GM18873 (cell line): ENCODE results near the gene ATP5F1D.

ENCODE experiments used
- ATAC-seq: cut with Tn5 transposase; IDR thresholded peaks from one replicate; pipeline ENCODE4 v1.9.1; 2021; ENCODE audit warnings: mild to moderate bottlenecking, moderate library complexity, moderate number of reproducible peaks; ENCODE audit not compliant: unreplicated experiment, low FRiP score

Gene ATP5F1D

GRCh38 chr19:1231729-1232637, 9.6 kb upstream of the ATP5F1D start:
- ATAC-seq: no peak

- ATAC-seq: no peak
Measured at GRCh38 chr19:1232652-1233072, 8.9 kb upstream of the ATP5F1D start.

- ATAC-seq: no peak
Measured at GRCh38 chr19:1233115-1233667, 8.4 kb upstream of the ATP5F1D start.

DNA sequence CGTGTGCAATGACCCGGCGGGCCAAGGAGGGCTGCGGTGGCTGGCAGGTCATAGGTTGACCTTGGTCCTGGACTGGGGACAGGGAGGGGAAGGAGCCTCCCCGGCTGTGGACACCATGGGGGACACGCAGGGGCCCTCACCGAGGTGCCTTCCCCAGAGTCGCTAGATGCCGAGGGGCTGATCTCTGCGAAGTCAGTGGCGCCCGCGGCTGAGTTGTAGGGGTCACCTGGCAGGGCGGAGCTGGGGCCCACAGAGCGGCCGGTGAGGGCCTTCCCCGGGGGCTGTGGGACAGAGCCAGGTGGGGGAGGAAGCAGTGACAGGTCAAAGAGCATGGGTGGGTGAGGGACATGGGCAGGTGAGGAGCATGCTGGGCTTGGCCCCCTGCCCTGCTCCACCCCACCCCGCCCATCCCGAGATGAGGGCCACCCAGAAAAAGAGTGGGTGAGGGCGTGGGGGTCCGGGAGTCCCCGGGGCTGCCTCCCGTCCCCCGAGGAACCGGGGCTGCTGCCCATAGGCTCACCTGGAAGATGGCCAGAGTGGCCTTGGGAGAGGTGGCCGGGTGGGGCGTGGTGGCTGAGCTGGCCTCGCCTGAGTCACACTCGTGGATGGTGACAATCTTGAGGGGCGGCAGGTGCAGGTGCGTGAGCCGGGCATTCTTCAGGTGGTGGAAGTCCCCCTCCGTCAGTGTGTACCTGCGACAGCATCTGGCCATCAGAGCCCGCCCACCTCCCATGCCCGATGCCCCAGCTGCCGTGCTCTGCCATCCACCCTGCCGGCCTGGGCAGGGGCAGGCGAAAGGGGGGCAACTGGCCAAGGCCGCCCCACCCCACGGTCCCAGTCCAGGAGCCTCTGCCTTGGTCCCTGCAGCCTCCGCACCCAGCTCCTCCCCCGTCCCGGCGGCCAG, 7.2 kb upstream of the ATP5F1D start:
- ATAC-seq: no peak

DNA sequence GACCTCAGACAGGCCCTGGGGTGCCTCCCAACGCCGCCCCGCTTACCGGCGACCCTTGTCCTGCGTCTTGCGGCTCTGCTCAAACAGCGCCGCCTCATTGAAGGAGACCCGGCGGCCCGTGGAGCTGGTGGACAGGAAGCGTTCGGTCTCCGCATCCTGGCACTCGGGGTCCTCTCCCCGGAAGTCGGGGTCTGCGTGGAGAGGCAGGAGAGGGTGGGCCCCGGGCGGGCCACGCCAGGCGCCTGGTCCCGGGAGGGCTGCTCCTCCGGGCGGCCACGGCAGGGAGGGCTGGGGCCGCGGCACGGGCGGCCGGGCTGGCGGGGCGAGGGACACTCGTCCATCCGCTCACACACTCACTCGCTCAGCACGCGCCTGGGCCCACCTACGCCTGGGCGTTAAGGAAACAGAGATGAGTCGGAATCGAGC, 6.6 kb upstream of the ATP5F1D start:
- no peak for ATAC-seq

DNA sequence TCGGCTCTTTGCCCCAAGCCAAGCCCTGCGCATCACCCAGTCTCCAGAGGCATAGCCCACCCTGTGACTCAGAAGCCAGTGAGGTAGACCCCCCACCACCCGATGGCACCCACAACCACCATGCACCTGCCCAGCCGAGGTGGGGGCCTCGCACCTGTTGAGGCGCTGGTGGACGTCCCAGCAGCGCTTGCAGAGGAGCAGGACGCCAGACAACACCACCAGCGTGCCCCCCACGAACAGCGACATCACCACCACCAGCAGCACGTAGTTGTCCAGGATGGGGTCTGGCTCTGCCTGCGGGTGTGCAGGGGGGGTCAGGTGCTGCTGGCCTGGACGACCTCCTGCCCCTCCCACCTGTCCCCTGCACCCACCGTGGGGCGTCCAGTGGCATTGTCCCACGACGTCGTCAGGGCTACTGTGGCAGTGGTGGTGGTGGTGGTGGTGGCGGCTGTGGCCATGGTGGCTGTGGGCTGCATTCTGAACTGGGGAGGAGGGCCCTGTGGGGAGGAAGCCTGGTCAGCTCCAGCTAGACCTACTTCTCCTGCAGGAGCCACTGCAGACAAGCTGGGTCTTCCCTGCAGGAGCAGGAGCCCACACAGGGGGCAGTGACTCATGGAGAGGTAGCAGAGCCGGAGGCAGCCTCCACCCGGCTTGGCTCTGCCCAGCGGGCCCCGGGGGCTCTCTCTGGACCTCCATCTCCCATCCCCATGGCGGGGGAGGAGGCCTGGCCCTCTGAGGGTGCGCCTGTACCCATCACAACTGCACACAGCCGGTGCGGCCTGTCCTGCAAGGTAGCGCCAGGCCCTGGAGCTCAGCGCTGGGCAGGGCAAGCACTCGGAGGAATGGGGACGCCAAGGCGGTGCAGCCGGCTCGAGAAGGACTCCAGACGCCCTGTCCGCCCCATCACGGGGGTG, 5.7 kb upstream of the ATP5F1D start:
- ATAC-seq: no peak

DNA sequence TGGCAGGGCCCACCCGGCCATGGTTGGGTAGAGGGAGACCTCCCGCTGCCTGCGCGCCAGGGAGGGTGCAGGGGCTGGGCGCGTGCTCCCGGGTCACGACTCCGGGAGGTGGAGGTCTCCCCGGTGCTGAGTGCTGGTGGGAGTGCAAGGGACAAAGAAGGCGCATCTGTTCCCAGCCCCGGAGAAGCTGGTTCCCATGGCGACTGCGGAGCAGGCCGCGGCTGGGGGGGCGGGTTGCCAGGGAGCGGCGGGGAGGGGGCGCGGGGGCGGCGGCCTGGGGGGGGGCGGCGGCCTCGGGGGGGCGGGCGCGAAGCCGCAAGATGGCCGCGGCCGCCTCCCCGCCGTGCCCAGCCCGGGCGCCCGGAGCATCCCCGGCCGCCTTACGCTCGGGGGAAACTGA, 5.0 kb upstream of the ATP5F1D start:
- ATAC-seq: no peak

GRCh38 chr19:1237027-1237659, 4.4 kb upstream of the ATP5F1D start:
- ATAC-seq: no peak

GRCh38 chr19:1237754-1238368, 3.7 kb upstream of the ATP5F1D start, which contains the start of gene CBARP:
Gene CBARP (minus strand): TSS chr19:1238005. CDS start chr19:1236100, 1,905 bp downstream.
- ATAC-seq: no peak

DNA sequence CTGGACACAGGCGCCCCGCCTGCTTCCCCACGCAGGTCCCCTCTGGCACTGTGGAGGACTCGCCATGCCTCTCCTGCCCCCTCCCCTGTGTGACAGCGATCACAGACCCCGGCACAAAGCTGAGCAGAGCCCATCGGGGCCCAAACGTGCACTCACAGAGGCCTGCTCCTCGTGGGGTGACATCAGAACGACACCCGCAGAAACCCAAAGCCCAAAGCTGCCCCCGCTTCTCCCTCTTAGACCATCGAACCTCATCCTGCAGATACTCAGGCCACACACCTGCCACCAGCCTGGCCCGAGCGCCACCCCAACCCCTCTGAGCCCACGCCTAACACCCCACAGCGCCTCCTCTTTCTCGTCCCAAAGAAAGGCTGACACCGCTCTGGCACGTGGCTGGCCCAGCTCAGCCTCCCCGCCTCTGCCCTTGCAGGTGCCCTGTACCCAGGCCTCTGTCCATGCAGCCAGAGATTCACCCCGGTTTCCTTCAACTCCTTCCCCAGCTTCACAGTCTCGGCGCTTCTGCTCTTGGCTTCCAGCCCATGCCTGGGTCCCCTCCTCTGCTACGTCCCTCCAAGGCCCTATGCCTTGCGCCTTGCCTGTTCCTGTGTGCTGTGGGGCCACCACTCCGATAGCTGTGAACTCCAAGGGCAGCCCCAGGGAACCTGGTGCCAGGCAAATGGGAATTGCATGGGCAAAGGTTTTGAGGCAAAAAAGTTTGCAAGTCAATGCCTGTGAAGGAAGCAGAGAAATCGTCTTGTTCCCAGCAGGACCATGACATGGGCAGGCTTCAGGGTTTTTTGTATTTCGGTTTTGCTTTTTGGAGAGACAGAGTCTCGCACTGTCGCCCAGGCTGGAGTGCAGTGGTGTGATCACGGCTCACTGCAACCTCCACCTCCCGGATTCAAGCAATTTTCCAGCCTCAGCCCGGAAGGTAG, 2.9 kb upstream of the ATP5F1D start:
- ATAC-seq: no peak

DNA sequence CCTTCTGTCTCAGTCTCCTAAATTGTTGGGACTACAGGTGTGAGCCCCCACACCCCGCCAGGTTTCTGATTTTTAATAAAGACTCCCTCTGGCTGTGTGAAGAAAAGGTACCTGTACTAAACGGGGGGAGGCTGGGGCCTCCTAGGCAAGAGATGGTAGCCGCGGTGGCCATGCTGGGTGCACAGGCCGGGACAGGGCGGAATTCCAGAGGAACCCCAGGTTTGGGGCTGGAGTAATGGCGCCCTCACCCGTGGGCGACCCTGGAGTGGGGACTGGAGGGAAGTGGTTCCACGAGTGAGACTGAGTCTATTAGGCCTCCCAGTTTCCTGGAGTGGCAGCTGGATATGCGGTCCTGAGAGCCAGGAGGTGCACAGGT, 2.1 kb upstream of the ATP5F1D start:
- ATAC-seq: no peak

DNA sequence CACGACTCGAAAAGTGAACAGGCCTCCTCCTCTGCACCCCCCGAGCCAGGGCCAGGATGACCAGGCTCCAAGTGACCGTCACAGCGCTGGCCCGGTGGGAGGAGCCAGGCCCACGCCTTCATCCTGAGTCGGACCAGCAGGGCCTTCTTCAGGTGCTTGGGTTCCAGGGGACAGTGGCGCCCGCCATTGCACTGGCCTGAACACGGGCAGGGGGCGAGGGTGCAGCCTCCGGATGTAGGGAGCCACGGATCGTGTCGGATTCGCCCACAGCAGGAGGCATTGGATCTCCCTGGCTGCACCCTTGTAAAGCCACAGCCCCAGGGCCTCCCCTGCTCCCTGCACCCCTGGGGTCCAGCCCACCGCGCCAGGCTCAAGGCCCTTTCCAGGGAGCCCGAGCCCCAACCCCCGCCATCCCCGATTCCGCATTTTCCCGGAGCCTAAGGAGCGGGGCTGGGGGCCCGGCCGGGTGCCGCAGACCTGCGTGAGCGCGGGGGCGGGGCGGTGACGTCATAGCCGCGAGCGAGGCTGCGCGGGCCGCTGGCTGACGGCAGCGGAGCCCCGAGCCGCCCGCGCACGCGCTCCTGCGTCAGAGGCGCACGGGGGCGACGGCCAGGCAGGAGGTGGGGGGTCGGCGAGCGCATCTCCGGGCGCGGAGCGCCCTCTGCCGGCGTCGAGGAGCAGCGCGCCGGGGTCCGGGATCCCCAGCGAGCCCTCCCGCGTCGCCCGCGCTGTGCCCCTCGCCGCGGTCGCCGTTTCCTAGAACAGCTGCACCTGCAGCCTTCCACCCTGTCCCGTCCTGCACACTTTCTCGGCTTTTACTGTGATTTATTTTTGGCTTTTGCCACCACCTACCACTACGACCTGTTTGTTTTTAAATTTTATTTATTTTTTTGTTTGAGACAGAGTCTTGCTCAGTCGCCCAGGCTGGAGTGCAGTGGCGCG, 1.5 kb upstream of the ATP5F1D start:
- no peak for ATAC-seq

DNA sequence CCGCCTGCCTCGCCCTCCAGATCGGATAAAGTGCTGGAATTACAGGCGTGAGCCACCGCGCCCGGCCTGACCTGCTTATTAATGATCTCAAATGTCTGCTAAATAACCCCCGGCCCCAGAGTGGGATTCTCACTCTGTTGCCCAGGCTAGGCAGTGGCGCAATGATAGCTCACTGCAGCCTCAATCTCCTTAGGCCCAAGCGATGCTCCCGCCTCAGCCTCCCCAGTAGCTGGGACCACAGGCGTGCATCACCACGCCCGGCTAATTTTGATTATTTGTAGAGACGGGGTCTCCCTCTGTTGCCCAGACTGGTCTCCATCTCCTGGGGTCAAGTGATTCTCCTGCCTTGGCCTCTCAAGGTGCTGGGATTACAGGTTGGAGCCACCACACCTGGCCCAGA, 626 bp upstream of the ATP5F1D start:
- no peak for ATAC-seq

- ATAC-seq: no peak
Measured at GRCh38 chr19:1243768-1244692, 2.5 kb downstream of the ATP5F1D start.

DNA sequence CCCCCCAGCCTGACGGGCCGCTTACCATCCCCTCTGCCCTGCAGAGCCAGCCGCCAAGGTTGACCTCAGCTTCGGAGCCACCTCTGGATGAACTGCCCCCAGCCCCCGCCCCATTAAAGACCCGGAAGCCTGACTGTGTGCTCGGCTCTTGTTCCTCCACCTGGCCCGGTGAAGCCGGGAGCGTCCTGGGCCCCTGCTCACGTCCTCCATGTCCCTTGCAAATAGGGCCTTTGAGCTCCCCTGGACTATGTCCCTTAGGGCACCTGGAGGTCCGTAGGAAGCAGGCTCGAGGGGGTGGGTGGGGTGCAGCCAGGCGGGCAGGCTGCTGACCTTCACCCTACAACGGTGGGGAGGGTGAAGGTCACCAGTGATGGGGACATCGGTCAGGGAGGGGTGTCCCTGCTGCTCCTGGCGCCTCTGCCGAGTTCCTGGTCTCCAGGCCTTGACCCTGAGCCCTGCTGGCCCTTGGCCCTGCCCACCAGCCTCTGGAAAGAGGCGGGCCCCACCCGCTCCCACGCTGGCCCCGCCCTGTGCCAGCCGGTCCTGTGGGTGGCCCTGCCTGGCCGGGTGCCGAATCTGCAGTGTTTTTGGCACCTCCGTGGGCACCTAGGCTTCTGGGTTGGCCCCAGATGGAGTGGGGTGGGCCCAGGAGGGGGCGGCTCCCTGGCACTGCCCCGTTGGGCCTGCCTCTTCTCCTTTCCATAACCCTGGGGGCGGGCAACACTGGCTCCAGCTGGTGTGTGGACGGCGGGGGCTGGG, 3.3 kb downstream of the ATP5F1D start:
- no peak for ATAC-seq
